GM12873 (cell line): ENCODE data around the gene PRCD.
A peak's percentile ranks its signal among the peaks of the same experiment; 100 is the strongest.

Source experiments
- TF ChIP-seq, protein P1 (sequence below): IDR thresholded peaks from 2 replicates; pipeline ENCODE4 v1.5.1; 2012; ENCODE audit warnings: low read depth, mild to moderate bottlenecking, moderate library complexity, low read length, control low read depth; ENCODE audit not compliant: insufficient read depth; ENCODE audit errors: missing control alignments

Gene PRCD

DNA sequence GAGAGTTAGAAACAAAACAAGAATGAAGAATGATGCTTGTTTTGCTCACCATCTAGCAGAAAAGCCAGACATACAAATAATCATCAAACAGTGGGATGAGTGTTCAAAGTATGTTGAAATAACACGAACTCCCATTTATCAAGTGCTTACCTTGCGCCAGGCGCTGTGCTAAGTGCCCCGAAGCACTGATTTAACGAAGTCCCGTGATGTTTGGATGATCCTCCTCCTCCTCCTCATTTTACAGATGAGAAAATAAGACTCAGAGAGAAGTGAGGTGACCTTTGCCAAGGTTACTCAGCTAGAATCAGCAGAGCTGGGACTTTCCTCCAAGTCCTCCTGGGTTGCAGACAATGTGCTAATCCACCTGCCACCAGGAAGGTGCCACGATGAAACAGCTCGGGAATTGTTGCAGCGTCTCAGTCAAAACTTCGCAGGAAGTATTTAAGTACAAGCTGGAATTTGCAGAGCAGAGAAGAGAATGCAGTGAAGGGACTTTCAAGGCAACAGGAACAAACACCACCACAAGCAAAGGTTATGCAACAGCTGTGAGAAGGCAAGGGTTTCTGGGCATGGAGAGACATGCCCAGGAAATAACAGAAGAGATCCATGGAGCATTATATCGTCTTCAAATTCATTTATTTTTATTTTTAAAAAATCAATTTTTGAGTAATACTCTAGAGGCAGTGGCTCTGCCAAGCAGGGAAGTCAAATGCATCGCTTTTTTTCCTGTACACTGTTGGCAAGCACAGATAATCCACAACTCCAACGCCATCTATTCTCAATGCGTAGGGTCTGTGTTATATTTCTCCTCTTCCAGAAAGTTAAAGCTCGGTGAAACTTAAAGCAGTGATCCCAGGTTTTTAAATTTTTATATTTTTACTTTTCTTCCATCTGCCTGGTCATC is 11.1 kb downstream of the PRCD start:
- TF ChIP-seq, protein P1, sequence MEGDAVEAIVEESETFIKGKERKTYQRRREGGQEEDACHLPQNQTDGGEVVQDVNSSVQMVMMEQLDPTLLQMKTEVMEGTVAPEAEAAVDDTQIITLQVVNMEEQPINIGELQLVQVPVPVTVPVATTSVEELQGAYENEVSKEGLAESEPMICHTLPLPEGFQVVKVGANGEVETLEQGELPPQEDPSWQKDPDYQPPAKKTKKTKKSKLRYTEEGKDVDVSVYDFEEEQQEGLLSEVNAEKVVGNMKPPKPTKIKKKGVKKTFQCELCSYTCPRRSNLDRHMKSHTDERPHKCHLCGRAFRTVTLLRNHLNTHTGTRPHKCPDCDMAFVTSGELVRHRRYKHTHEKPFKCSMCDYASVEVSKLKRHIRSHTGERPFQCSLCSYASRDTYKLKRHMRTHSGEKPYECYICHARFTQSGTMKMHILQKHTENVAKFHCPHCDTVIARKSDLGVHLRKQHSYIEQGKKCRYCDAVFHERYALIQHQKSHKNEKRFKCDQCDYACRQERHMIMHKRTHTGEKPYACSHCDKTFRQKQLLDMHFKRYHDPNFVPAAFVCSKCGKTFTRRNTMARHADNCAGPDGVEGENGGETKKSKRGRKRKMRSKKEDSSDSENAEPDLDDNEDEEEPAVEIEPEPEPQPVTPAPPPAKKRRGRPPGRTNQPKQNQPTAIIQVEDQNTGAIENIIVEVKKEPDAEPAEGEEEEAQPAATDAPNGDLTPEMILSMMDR, result no peak

DNA sequence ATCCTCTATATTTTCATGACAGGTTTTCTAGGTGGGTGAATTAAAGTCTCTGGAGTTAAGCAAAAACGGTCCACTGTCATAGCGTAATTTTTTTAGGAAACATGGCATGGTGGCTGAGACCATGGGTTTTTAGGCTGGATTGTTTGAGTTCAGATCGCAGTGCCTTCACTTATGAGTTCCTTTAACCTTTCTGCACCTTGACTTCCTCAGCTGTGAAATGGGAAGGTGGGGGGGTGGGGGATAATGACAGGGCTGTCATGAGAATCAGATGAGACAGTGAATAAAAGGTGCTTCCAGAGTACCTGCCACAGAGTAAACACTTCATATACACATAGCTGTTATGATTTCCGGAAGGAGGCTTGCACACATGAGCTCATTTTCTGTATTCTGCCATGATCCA is 11.8 kb downstream of the PRCD start:
- TF ChIP-seq, protein P1, result no peak

DNA sequence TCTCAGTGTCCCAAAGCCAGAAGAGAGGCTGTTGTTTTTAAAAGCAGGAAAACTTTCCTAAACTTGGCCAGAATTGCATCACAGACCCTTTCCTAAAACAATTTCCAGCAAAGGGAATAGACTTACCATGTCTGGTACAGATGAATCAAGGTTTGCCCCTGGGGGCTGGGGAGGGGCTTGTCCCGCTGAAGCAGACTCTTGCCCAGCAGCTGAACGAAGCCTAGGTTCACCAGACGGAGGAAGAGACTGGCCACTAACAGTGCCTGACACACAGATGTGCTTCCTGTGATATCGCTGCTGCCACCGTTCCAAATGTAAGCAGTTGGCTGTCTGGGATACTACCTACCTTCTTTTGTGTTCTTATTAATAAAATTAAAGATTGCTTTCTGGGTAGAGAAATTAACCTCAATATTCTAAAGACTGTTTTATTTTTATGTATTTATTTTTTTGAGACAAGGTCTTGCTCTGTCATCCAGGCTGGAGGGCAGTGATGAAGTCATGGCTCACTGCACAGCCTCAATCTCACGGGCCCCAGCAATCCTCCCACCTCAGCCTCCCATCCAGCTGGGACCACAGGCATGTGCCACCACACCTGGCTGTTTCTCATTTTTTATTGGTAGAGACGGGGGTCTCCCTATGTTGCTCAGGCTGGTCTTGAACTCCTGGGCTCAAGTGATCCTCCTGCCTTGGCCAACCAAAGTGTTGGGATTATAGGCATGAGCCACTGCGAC is 13.5 kb downstream of the PRCD start:
- TF ChIP-seq, protein P1, result no peak

DNA sequence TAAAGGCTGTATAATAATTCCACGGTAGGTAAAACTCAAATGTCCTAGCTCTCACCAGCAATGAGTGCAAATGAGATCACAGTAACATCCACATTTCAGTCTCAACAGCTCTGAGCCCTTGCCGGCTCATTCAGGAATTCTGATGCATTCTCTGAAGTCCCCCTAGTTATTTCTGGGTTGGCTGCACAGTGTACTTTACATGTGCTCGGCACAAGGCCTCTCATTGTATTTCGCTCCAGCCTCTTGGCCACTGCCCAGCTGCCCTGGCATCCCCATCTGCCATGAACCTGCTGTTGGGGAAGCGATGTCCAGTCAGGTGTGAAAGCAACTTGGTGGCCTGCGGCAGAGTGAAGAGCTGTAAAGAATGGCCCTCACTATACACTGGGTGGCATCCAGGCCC is 14.3 kb downstream of the PRCD start:
- TF ChIP-seq, protein P1, result no peak

DNA sequence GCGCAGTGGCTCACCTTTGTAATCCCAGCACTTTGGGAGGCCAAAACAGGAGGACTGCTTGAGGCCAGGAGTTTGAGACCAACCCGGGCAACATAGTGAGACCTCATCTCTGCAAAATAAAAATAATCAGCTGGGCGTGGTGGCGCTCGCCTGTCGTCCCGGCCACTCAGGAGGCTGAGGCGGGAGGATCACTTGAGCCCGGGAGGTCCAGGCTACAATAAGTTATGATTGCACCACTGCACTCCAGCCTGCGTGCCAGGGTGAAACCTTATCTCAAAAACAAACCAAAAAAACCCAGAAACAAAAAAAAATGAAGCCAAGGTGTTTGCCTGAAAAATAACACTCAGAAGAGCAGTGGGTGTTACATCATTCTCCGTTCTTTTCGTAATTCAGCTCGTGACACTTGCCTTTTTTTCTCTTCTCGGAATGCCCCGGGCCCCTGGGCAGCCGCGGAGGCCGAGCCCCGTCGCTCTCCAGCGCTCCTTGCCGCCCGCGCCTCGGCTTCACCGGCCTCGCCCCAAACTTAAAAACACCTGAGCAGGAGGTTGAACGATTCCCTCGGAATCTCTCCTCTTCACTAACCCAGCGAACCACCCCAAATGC is 17.0 kb downstream of the PRCD start:
- TF ChIP-seq, protein P1, result no peak

DNA sequence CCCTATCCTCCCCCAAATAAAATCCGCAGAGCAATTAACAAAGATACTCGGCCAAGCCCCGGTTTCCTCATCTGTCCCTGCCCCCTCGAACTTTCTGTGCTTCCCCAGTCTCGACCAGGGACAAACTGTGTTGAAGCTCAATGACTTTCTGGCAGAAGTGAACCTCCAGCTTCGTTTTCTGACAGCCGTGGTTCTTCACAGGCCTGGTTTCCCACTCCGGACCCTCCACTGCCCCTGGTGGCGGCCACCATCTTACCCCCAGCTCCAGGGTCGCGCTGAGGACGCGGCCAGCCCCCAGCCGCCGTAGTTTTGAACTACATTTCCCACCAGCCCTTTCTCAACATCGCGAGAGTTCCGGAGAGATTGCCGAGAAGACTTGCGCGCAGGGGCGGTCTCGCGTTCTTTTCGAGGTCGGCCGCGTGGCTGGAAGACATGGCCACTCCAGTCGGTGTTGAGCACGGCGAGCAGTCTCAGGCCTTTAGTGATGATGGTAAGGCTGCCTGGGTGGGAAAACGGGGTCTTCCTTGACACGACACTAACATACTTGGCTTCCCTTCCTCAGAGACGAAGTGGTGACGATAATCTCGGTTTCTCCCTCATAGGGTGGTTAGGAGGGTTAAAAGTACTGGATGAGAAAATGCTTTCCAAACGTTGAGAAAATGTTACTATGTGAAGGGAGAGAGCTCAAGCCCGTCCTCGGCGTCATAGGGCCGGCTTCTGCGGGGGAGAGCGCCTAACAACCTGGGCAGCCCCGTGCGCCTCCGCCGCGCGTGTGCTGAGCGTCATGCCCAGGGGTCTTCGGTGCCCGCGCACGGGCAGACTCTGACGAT is 17.7 kb downstream of the PRCD start:
- TF ChIP-seq, protein P1, result peak; percentile 74
